ENCODE data around the gene TRIM4. TPM values are rescaled to one million over a fixed set of nuclear protein-coding genes. Genes with fewer than 3 reads are reported as not detected.

Gene TRIM4
- total and polyA plus RNA-seq, 2 donors = 21.6 to 22.6 TPM

GRCh38 chr7:99928188-99928587 is 8.9 kb upstream of the TRIM4 start:
- DNase-seq (ENCODE audit: low read depth in 6 of 9, low spot score in 9 of 9) = no peak
- WGBS = 95% methylated on average over 2 of the region's 2 CpGs
- no peaks in the 10 kb centered on the region for H3K9me3 ChIP-seq (ENCODE audit: control insufficient read depth in 2 of 2, insufficient read depth in 1 of 2, low read length in 1 of 2)

GRCh38 chr7:99927536-99927935 is 8.2 kb upstream of the TRIM4 start:
- no peak for DNase-seq (ENCODE audit: low read depth in 6 of 9, low spot score in 9 of 9)
- Histone ChIP-seq H3K4me1 (ENCODE audit: control insufficient read depth in 2 of 2, insufficient read depth in 2 of 2, low read length in 2 of 2) (peaks cover 0 to 9% of the 10 kb centered on the region in 2 donors), H3K4me3 (ENCODE audit: low read length in 2 of 2) (no peak overlapping the region), H3K27me3 (ENCODE audit: control insufficient read depth in 2 of 2, insufficient read depth in 1 of 2, low read length in 1 of 2) (peaks cover 0 to 25% of the 10 kb centered on the region in 2 donors), H3K9me3 (ENCODE audit: control insufficient read depth in 2 of 2, insufficient read depth in 1 of 2, low read length in 1 of 2) (no peaks in the 10 kb centered on the region), H3K27ac (ENCODE audit: low read depth in 1 of 2, low read length in 1 of 2) (no peak overlapping the region), H3K36me3 (ENCODE audit: control insufficient read depth in 2 of 2, insufficient read depth in 2 of 2, low read length in 1 of 2) (no peaks in the 10 kb centered on the region)
- WGBS = 95% methylated on average over 5 of the region's 5 CpGs

More at GRCh38 chr7:99928188-99928587, 8.9 kb upstream of the TRIM4 start:
- peaks cover 0 to 9% of the 10 kb centered on the region in 2 donors for H3K4me1 ChIP-seq (ENCODE audit: control insufficient read depth in 2 of 2, insufficient read depth in 2 of 2, low read length in 2 of 2)
- H3K36me3 ChIP-seq (ENCODE audit: control insufficient read depth in 2 of 2, insufficient read depth in 2 of 2, low read length in 1 of 2) = no peaks in the 10 kb centered on the region
- H3K27ac ChIP-seq (ENCODE audit: low read depth in 1 of 2, low read length in 1 of 2) = no peak overlapping the region
- H3K4me3 ChIP-seq (ENCODE audit: low read length in 2 of 2) = no peak overlapping the region
- H3K27me3 ChIP-seq (ENCODE audit: control insufficient read depth in 2 of 2, insufficient read depth in 1 of 2, low read length in 1 of 2) = peaks cover 0 to 25% of the 10 kb centered on the region in 2 donors

GRCh38 chr7:99926321-99926720 is 7.0 kb upstream of the TRIM4 start:
- H3K9me3 ChIP-seq (ENCODE audit: control insufficient read depth in 2 of 2, insufficient read depth in 1 of 2, low read length in 1 of 2) = no peaks in the 10 kb centered on the region
- peaks cover 0 to 9% of the 10 kb centered on the region in 2 donors for H3K4me1 ChIP-seq (ENCODE audit: control insufficient read depth in 2 of 2, insufficient read depth in 2 of 2, low read length in 2 of 2)
- no peak for DNase-seq (ENCODE audit: low read depth in 6 of 9, low spot score in 9 of 9)
- H3K27ac ChIP-seq (ENCODE audit: low read depth in 1 of 2, low read length in 1 of 2) = no peak overlapping the region
- H3K27me3 ChIP-seq (ENCODE audit: control insufficient read depth in 2 of 2, insufficient read depth in 1 of 2, low read length in 1 of 2) = peaks cover 0 to 25% of the 10 kb centered on the region in 2 donors
- no peaks in the 10 kb centered on the region for H3K36me3 ChIP-seq (ENCODE audit: control insufficient read depth in 2 of 2, insufficient read depth in 2 of 2, low read length in 1 of 2)
- H3K4me3 ChIP-seq (ENCODE audit: low read length in 2 of 2) = no peak overlapping the region

GRCh38 chr7:99923200-99923599 is 3.9 kb upstream of the TRIM4 start:
- WGBS = 97% methylated on average over 3 of the region's 3 CpGs
- DNase-seq (ENCODE audit: low read depth in 6 of 9, low spot score in 9 of 9) = no peak
- no peak overlapping the region for H3K4me3 ChIP-seq (ENCODE audit: low read length in 2 of 2)

GRCh38 chr7:99920149-99920548 is 819 bp upstream of the TRIM4 start:
- Histone ChIP-seq H3K9me3 (ENCODE audit: control insufficient read depth in 2 of 2, insufficient read depth in 1 of 2, low read length in 1 of 2) (peaks cover 0 to 8% of the 10 kb centered on the region in 2 donors), H3K4me1 (ENCODE audit: control insufficient read depth in 2 of 2, insufficient read depth in 2 of 2, low read length in 2 of 2) (peaks cover 8 to 16% of the 10 kb centered on the region in 2 donors), H3K27me3 (ENCODE audit: control insufficient read depth in 2 of 2, insufficient read depth in 1 of 2, low read length in 1 of 2) (no peaks in the 10 kb centered on the region), H3K4me3 (ENCODE audit: low read length in 2 of 2) (peak overlapping the region; percentile 93), H3K36me3 (ENCODE audit: control insufficient read depth in 2 of 2, insufficient read depth in 2 of 2, low read length in 1 of 2) (peaks cover 8 to 18% of the 10 kb centered on the region in 2 donors), H3K27ac (ENCODE audit: low read depth in 1 of 2, low read length in 1 of 2) (no peak overlapping the region)
- peak in 1 of 9 donors; percentile 16 for DNase-seq (ENCODE audit: low read depth in 6 of 9, low spot score in 9 of 9)
- over 99% methylated on average over 3 of the region's 3 CpGs for WGBS

More at GRCh38 chr7:99923200-99923599, 3.9 kb upstream of the TRIM4 start:
- Histone ChIP-seq H3K27ac (ENCODE audit: low read depth in 1 of 2, low read length in 1 of 2) (no peak overlapping the region), H3K36me3 (ENCODE audit: control insufficient read depth in 2 of 2, insufficient read depth in 2 of 2, low read length in 1 of 2) (no peaks in the 10 kb centered on the region), H3K27me3 (ENCODE audit: control insufficient read depth in 2 of 2, insufficient read depth in 1 of 2, low read length in 1 of 2) (peaks cover 0 to 12% of the 10 kb centered on the region in 2 donors), H3K4me1 (ENCODE audit: control insufficient read depth in 2 of 2, insufficient read depth in 2 of 2, low read length in 2 of 2) (peaks cover 2 to 13% of the 10 kb centered on the region in 2 donors), H3K9me3 (ENCODE audit: control insufficient read depth in 2 of 2, insufficient read depth in 1 of 2, low read length in 1 of 2) (peaks cover 0 to 8% of the 10 kb centered on the region in 2 donors)

GRCh38 chr7:99919814-99920112 is 433 bp upstream of the TRIM4 start:
- no peak for DNase-seq (ENCODE audit: low read depth in 6 of 9, low spot score in 9 of 9)
- Histone ChIP-seq H3K27me3 (ENCODE audit: control insufficient read depth in 2 of 2, insufficient read depth in 1 of 2, low read length in 1 of 2) (no peaks in the 10 kb centered on the region), H3K36me3 (ENCODE audit: control insufficient read depth in 2 of 2, insufficient read depth in 2 of 2, low read length in 1 of 2) (peaks cover 8 to 20% of the 10 kb centered on the region in 2 donors), H3K9me3 (ENCODE audit: control insufficient read depth in 2 of 2, insufficient read depth in 1 of 2, low read length in 1 of 2) (peaks cover 0 to 8% of the 10 kb centered on the region in 2 donors), H3K27ac (ENCODE audit: low read depth in 1 of 2, low read length in 1 of 2) (peak overlapping the region; percentile 80 to 84), H3K4me3 (ENCODE audit: low read length in 2 of 2) (peak overlapping the region; percentile 93), H3K4me1 (ENCODE audit: control insufficient read depth in 2 of 2, insufficient read depth in 2 of 2, low read length in 2 of 2) (peaks cover 8 to 16% of the 10 kb centered on the region in 2 donors)
- 52% methylated on average over 4 of the region's 4 CpGs for WGBS

- Histone ChIP-seq H3K27me3 (ENCODE audit: control insufficient read depth in 2 of 2, insufficient read depth in 1 of 2, low read length in 1 of 2) (no peaks in the 10 kb centered on the region), H3K9me3 (ENCODE audit: control insufficient read depth in 2 of 2, insufficient read depth in 1 of 2, low read length in 1 of 2) (no peaks in the 10 kb centered on the region), H3K4me1 (ENCODE audit: control insufficient read depth in 2 of 2, insufficient read depth in 2 of 2, low read length in 2 of 2) (no peaks in the 10 kb centered on the region), H3K36me3 (ENCODE audit: control insufficient read depth in 2 of 2, insufficient read depth in 2 of 2, low read length in 1 of 2) (peaks cover 24 to 43% of the 10 kb centered on the region in 2 donors), H3K27ac (ENCODE audit: low read depth in 1 of 2, low read length in 1 of 2) (no peak overlapping the region), H3K4me3 (ENCODE audit: low read length in 2 of 2) (no peak overlapping the region)
- DNase-seq (ENCODE audit: low read depth in 6 of 9, low spot score in 9 of 9) = no peak
- 97% methylated on average over 2 of the region's 2 CpGs for WGBS
Observed at GRCh38 chr7:99910976-99911375, 8.4 kb downstream of the TRIM4 start.

GRCh38 chr7:99901581-99901980 is 17.7 kb downstream of the TRIM4 start:
- Histone ChIP-seq H3K27ac (ENCODE audit: low read depth in 1 of 2, low read length in 1 of 2) (no peak overlapping the region), H3K4me3 (ENCODE audit: low read length in 2 of 2) (no peak overlapping the region), H3K9me3 (ENCODE audit: control insufficient read depth in 2 of 2, insufficient read depth in 1 of 2, low read length in 1 of 2) (no peaks in the 10 kb centered on the region), H3K27me3 (ENCODE audit: control insufficient read depth in 2 of 2, insufficient read depth in 1 of 2, low read length in 1 of 2) (no peaks in the 10 kb centered on the region), H3K4me1 (ENCODE audit: control insufficient read depth in 2 of 2, insufficient read depth in 2 of 2, low read length in 2 of 2) (no peaks in the 10 kb centered on the region), H3K36me3 (ENCODE audit: control insufficient read depth in 2 of 2, insufficient read depth in 2 of 2, low read length in 1 of 2) (peaks cover 44 to 54% of the 10 kb centered on the region in 2 donors)
- WGBS = 98% methylated on average over 10 of the region's 10 CpGs
- DNase-seq (ENCODE audit: low read depth in 6 of 9, low spot score in 9 of 9) = no peak

GRCh38 chr7:99899830-99900519 is 19.4 kb downstream of the TRIM4 start:
- no peak overlapping the region for H3K4me3 ChIP-seq (ENCODE audit: low read length in 2 of 2)
- no peak overlapping the region for H3K27ac ChIP-seq (ENCODE audit: low read depth in 1 of 2, low read length in 1 of 2)
- 98% methylated on average over 6 of the region's 6 CpGs for WGBS
- DNase-seq (ENCODE audit: low read depth in 6 of 9, low spot score in 9 of 9) = no peak
- H3K9me3 ChIP-seq (ENCODE audit: control insufficient read depth in 2 of 2, insufficient read depth in 1 of 2, low read length in 1 of 2) = no peaks in the 10 kb centered on the region
- no peaks in the 10 kb centered on the region for H3K4me1 ChIP-seq (ENCODE audit: control insufficient read depth in 2 of 2, insufficient read depth in 2 of 2, low read length in 2 of 2)
- peaks cover 35 to 41% of the 10 kb centered on the region in 2 donors for H3K36me3 ChIP-seq (ENCODE audit: control insufficient read depth in 2 of 2, insufficient read depth in 2 of 2, low read length in 1 of 2)
- no peaks in the 10 kb centered on the region for H3K27me3 ChIP-seq (ENCODE audit: control insufficient read depth in 2 of 2, insufficient read depth in 1 of 2, low read length in 1 of 2)

All from thymus (tissue), 11 donors.